NCI-H446 (cell line): ENCODE results near the gene CTBP1.

Source experiments
- DNase-seq, 2 experiments: peaks; one replicate each; lab custom pipeline; 2025; lab: John Stamatoyannopoulos, UW

CTBP1 gene

GRCh38 chr4:1223841-1224809 lies 24.8 kb downstream of the CTBP1 start:
- no peak for DNase-seq

- no peak for DNase-seq
Observed at GRCh38 chr4:1222938-1223690, 25.8 kb downstream of the CTBP1 start.

- no peak for DNase-seq
Observed at GRCh38 chr4:1222036-1222789, 26.7 kb downstream of the CTBP1 start.

GRCh38 chr4:1221155-1221870 lies 27.6 kb downstream of the CTBP1 start:
- no peak for DNase-seq

- DNase-seq, result no peak
Observed at GRCh38 chr4:1220566-1220965, 28.4 kb downstream of the CTBP1 start.

- DNase-seq, result no peak
Observed at GRCh38 chr4:1219566-1219950, 29.4 kb downstream of the CTBP1 start.

GRCh38 chr4:1218634-1219565 lies 30.0 kb downstream of the CTBP1 start:
- DNase-seq, result no peak

GRCh38 chr4:1217366-1217765 lies 31.6 kb downstream of the CTBP1 start:
- DNase-seq, result no peak

GRCh38 chr4:1216869-1217294 lies 32.0 kb downstream of the CTBP1 start:
- DNase-seq, result no peak

GRCh38 chr4:1216076-1216614 lies 32.8 kb downstream of the CTBP1 start:
- no peak for DNase-seq

- no peak for DNase-seq
Observed at GRCh38 chr4:1215141-1216075, 33.5 kb downstream of the CTBP1 start.

GRCh38 chr4:1214101-1215095 lies 34.5 kb downstream of the CTBP1 start:
- DNase-seq, result no peak

GRCh38 chr4:1213336-1213995 lies 35.5 kb downstream of the CTBP1 start:
- DNase-seq, result no peak

- no peak for DNase-seq
Observed at GRCh38 chr4:1212546-1213335, 36.2 kb downstream of the CTBP1 start.

GRCh38 chr4:1211891-1212545 lies 36.9 kb downstream of the CTBP1 start:
- no peak for DNase-seq

GRCh38 chr4:1211371-1211770 lies 37.6 kb downstream of the CTBP1 start:
- DNase-seq, result no peak
